ENCODE measurements around the gene GCN1. TPM values are rescaled to one million over a fixed set of nuclear protein-coding genes. Genes with fewer than 3 reads are reported as not detected.

The GCN1 gene
- total RNA-seq, 2 donors from 2014 or later = 39.7 to 83.1 TPM

DNA sequence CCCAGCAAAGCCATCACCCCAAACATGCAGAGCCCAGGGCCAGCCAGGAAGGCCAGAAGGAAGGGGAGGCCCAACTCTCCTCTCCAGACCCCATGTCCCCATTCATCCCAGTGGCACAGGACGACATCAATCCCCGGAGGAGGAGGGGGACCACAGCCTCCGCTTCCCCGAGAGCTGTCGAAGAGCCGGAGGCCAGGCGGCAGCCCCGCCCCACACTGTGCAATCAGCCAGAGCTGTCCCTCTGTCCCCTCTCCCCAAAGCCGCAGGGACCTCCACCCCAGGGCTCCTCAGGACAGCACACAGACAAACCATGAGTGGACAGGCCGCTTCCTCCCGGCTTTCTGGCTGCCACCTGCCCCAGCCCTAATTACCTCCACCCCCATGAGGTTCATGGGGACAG, 94.8 kb downstream of the GCN1 start:
- intact Hi-C loops (cut with DNase I) = no loop called here
- TF ChIP-seq, protein P1, sequence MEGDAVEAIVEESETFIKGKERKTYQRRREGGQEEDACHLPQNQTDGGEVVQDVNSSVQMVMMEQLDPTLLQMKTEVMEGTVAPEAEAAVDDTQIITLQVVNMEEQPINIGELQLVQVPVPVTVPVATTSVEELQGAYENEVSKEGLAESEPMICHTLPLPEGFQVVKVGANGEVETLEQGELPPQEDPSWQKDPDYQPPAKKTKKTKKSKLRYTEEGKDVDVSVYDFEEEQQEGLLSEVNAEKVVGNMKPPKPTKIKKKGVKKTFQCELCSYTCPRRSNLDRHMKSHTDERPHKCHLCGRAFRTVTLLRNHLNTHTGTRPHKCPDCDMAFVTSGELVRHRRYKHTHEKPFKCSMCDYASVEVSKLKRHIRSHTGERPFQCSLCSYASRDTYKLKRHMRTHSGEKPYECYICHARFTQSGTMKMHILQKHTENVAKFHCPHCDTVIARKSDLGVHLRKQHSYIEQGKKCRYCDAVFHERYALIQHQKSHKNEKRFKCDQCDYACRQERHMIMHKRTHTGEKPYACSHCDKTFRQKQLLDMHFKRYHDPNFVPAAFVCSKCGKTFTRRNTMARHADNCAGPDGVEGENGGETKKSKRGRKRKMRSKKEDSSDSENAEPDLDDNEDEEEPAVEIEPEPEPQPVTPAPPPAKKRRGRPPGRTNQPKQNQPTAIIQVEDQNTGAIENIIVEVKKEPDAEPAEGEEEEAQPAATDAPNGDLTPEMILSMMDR (IDR thresholded peaks at IDR 0.05) = no peak
- no peak for TF ChIP-seq POLR2A (IDR thresholded peaks at IDR 0.05)
- Histone ChIP-seq H3K27me3 (no peaks in the 10 kb centered on the region), H3K9me3 (no peaks in the 10 kb centered on the region), H3K27ac (no peak overlapping the region), H3K4me1 (peaks cover 15% of the 10 kb centered on the region), H3K4me3 (no peak overlapping the region), H3K36me3 (replicated peaks in 1 of 2; ENCODE audit: insufficient read depth in 1 of 2, low read depth in 2 of 2) (peaks cover 0 to 18% of the 10 kb centered on the region in 2 donors)
- ATAC-seq (no peak), DNase-seq (no peak)
- 88 to 94% methylated on average over 10 to 11 of the region's 11 CpGs for WGBS, 2 donors

DNA sequence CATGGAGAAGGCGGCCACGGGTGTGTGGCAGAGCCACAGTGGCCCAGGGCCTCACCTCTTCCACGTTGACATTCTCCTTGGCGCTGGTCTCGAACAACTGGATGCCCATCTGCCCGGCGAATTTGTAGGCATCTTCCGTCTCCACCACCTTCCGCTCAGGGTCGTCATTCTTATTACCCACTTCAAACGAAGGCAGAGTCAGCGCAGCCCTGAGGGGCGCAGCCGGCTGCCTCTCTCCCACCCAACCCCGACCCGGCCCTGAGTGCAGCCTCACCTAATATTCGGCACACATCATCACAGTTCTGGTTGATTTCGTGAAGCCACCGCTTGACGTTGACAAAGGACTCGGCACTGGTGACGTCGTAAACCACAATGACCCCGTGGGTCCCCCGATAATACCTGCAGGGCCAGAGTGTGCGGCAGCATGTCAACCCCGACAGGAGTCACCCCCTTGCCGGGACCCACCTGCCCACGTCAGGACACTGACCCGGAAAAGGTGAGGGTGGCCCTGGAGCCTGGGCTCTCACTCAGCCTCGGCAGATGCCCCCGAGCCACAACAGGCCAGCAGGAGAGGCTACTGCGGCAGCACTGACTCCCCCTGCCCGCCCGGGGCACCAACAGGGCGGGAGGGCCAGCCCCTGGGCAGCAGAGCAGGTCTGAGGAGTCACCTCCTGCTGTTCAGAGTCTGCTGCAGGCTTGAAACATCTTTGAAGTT, 95.6 kb downstream of the GCN1 start:
- intact Hi-C loops (cut with DNase I) = no loop called here
- Histone ChIP-seq H3K27me3 (no peaks in the 10 kb centered on the region), H3K4me1 (peaks cover 15% of the 10 kb centered on the region), H3K36me3 (replicated peaks in 1 of 2; ENCODE audit: insufficient read depth in 1 of 2, low read depth in 2 of 2) (peaks cover 0 to 19% of the 10 kb centered on the region in 2 donors), H3K4me3 (no peak overlapping the region), H3K27ac (no peak overlapping the region), H3K9me3 (no peaks in the 10 kb centered on the region)
- TF ChIP-seq, protein P1 (IDR thresholded peaks at IDR 0.05) = no peak
- no peak for TF ChIP-seq POLR2A (IDR thresholded peaks at IDR 0.05)
- 94 to 97% methylated on average over 36 of the region's 36 CpGs for WGBS, 2 donors
- ATAC-seq = no peak
- DNase-seq = no peak

DNA sequence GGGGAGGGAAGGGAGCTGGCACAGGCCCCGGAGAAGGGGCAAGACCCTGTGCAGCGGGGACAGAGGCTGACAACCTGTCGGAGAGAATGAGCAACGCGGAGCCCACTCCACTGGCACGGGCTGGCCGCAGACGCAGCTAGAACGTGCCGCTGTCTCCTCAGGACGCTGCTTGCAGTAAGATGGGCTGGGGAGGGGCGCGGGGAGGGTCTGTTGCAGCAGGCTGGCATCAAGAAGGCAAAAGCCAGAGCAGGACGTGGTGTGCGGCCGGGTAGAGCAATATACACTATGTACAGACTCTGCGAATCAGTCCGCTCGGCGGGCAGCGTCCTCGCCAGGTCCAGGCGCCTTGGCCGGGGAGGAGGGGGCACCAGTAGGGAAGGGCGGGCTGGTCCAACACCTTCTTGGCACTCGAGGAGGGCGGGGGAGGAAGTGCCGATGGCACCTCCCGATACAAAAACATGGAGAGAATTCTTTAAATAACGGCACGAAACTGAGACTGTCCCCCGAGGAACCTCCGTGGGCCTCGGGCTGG, 97.8 kb downstream of the GCN1 start:
- Histone ChIP-seq H3K4me1 (peaks cover 12% of the 10 kb centered on the region), H3K4me3 (no peak overlapping the region), H3K36me3 (replicated peaks in 1 of 2; ENCODE audit: insufficient read depth in 1 of 2, low read depth in 2 of 2) (peaks cover 0 to 18% of the 10 kb centered on the region in 2 donors), H3K27me3 (no peaks in the 10 kb centered on the region), H3K27ac (no peak overlapping the region), H3K9me3 (no peaks in the 10 kb centered on the region)
- ATAC-seq (no peak), DNase-seq (no peak)
- intact Hi-C loops (cut with DNase I) = no loop called here
- WGBS, 2 donors = 90 to 93% methylated on average over 29 to 32 of the region's 34 CpGs
- TF ChIP-seq, protein P1 (IDR thresholded peaks at IDR 0.05) = no peak
- no peak for TF ChIP-seq POLR2A (IDR thresholded peaks at IDR 0.05)

DNA sequence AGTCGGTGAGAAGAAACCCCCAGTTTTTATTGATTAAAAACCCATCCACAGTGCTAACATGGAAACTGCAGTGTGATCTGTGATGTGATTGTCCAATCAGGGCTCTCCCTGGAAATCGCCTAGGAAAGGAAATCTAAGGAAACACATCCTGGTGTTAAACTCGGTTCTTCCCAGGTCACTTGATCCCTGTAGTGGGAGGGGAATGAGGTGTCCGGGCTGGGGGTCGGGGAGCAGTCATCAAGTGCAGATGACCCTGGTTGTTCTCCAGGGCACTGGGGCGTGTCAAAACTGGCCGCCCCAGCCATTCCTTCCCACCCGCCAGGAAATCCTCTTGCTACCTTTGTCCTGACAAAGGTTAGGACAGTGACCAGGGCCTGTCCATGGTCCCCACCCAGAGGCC, 98.8 kb downstream of the GCN1 start:
- 85 to 88% methylated on average over 2 to 8 of the region's 8 CpGs for WGBS, 2 donors
- H3K27me3 ChIP-seq = no peaks in the 10 kb centered on the region
- DNase-seq (no peak), ATAC-seq (no peak)
- H3K4me1 ChIP-seq = peaks cover 2% of the 10 kb centered on the region
- H3K27ac ChIP-seq = no peak overlapping the region
- H3K4me3 ChIP-seq = no peak overlapping the region
- intact Hi-C loops (cut with DNase I) = no loop called here
- peaks cover 0 to 18% of the 10 kb centered on the region in 2 donors for H3K36me3 ChIP-seq (replicated peaks in 1 of 2; ENCODE audit: insufficient read depth in 1 of 2, low read depth in 2 of 2)
- no peaks in the 10 kb centered on the region for H3K9me3 ChIP-seq
- TF ChIP-seq, protein P1 (IDR thresholded peaks at IDR 0.05) = no peak
- no peak for TF ChIP-seq POLR2A (IDR thresholded peaks at IDR 0.05)

DNA sequence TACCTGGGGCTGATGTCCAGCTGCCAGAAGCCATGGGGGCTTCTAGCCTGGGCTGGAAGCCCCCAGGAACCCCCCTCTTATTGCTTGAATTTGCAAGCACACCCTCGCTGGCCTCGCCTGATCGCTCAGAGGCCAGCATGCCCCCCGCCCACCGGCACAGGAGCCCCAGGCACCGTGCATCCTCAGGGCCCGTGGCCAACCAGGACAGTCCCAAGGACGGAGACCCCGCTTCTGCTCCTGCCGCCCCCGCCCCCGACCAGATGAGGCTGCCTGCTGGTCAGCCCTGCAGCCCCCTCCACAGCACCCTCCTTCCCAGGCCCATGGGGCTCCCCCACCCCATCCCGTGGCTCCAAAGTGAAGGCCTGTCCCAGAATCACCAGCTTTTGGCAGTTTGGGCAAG, 99.2 kb downstream of the GCN1 start:
- ATAC-seq (no peak), DNase-seq (no peak)
- TF ChIP-seq, protein P1 (IDR thresholded peaks at IDR 0.05) = no peak
- no peak for TF ChIP-seq POLR2A (IDR thresholded peaks at IDR 0.05)
- Histone ChIP-seq H3K27me3 (no peaks in the 10 kb centered on the region), H3K36me3 (replicated peaks in 1 of 2; ENCODE audit: insufficient read depth in 1 of 2, low read depth in 2 of 2) (peaks cover 0 to 18% of the 10 kb centered on the region in 2 donors), H3K27ac (no peak overlapping the region), H3K4me3 (no peak overlapping the region), H3K4me1 (no peaks in the 10 kb centered on the region), H3K9me3 (no peaks in the 10 kb centered on the region)
- intact Hi-C loops (cut with DNase I) = no loop called here
- whole genome bisulfite sequencing, 2 donors = 94% methylated on average over 13 of the region's 13 CpGs; no CpG with 5 or more reads in 1 of the 2 donors

All from body of pancreas (tissue), 4 donors.